IPS-15b (cell line): ENCODE measurements around the gene IL25.
"Not testable (repeated sequence)": the region's sequence is repeated elsewhere in the genome, so short reads cannot be mapped to it uniquely, and the experiment has no call there.

Source experiments
- H3K27me3 ChIP-seq: one replicate; pipeline ENCODE4 v1.6.1; 2013; ENCODE audit warnings: low read length; ENCODE audit not compliant: control insufficient read depth, insufficient read depth
- H3K36me3 ChIP-seq: one replicate; pipeline ENCODE4 v1.6.1; 2013; ENCODE audit warnings: low read length; ENCODE audit not compliant: control insufficient read depth, insufficient read depth
- H3K4me1 ChIP-seq: one replicate; pipeline ENCODE4 v1.6.1; 2013; ENCODE audit warnings: mild to moderate bottlenecking, low read length; ENCODE audit not compliant: control insufficient read depth, insufficient read depth
- H3K4me3 ChIP-seq: one replicate; pipeline ENCODE4 v1.5.1; 2013; ENCODE audit warnings: low read depth, low read length
- H3K9ac ChIP-seq: one replicate; pipeline ENCODE4 v1.6.1; 2013; ENCODE audit warnings: low read depth, mild to moderate bottlenecking, low read length
- H3K9me3 ChIP-seq: one replicate; pipeline ENCODE4 v1.6.1; 2013; ENCODE audit warnings: mild to moderate bottlenecking, low read length; ENCODE audit not compliant: control insufficient read depth, insufficient read depth

The IL25 gene

GRCh38 chr14:23387916-23388882 is 15.6 kb downstream of the IL25 start:
- H3K27me3 ChIP-seq: peaks cover 2% of the 10 kb centered on the region
- H3K36me3 ChIP-seq: no peaks in the 10 kb centered on the region
- no peak overlapping the region for H3K9ac ChIP-seq
- no peaks in the 10 kb centered on the region for H3K9me3 ChIP-seq
- no peak overlapping the region for H3K4me3 ChIP-seq
- H3K4me1 ChIP-seq: no peaks in the 10 kb centered on the region

GRCh38 chr14:23388996-23389395 is 16.4 kb downstream of the IL25 start:
- Histone ChIP-seq H3K4me3 (no peak overlapping the region), H3K9ac (no peak overlapping the region), H3K4me1 (no peaks in the 10 kb centered on the region), H3K9me3 (no peaks in the 10 kb centered on the region), H3K36me3 (no peaks in the 10 kb centered on the region), H3K27me3 (peaks cover 2% of the 10 kb centered on the region)

DNA sequence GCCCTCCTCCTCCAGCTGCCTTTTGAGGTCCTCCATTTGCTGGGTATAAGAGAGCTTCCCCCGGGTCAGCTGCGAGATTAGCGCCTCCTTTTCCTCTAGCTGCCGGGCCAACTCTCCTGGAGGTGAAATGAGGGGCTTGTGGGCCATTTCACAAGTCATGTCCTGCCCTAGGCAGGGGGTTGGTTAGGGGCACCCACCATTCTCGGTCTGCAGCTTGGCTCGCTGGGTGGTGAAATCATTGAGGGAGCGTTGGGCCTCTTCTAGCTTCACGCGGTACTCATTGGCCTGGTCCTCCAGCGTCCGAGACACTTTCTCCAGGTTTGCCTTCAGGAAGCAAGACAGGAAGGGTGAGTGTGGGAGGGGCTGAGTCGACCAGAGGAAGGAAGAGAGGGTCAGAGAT is 16.8 kb downstream of the IL25 start:
- Histone ChIP-seq H3K36me3 (no peaks in the 10 kb centered on the region), H3K27me3 (peaks cover 2% of the 10 kb centered on the region), H3K4me1 (no peaks in the 10 kb centered on the region), H3K4me3 (no peak overlapping the region), H3K9ac (no peak overlapping the region), H3K9me3 (no peaks in the 10 kb centered on the region)

DNA sequence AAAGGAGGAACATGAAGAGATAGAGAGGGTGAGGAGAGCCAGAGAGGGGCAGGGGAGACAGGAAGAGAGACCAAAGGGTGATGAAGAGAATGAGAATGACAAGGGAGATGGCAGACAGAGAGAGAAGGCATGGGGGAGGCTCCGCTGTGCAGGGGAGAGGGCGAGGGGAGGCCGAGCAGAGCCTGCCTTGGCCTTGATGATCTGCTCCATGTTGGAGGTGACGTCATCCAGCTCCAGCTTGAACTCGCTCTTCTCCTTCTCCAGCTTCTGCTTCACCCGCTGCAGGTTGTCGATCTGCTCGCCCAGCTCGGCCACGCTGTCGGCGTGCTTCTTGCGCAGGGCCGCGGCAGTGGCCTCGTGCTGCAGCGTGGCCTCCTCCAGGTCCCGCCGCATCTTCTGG is 17.3 kb downstream of the IL25 start:
- H3K4me1 ChIP-seq, H3K27me3 ChIP-seq, H3K9me3 ChIP-seq, H3K9ac ChIP-seq, H3K4me3 ChIP-seq, H3K36me3 ChIP-seq: not testable (repeated sequence)

GRCh38 chr14:23392613-23393012 is 20.0 kb downstream of the IL25 start:
- Histone ChIP-seq H3K27me3 (peaks cover 2% of the 10 kb centered on the region), H3K4me3 (no peak overlapping the region), H3K4me1 (no peaks in the 10 kb centered on the region), H3K9me3 (no peaks in the 10 kb centered on the region), H3K9ac (no peak overlapping the region), H3K36me3 (no peaks in the 10 kb centered on the region)

GRCh38 chr14:23396126-23396525 is 23.5 kb downstream of the IL25 start:
- Histone ChIP-seq H3K27me3 (peaks cover 2% of the 10 kb centered on the region), H3K4me1 (no peaks in the 10 kb centered on the region), H3K9ac (no peak overlapping the region), H3K4me3 (no peak overlapping the region), H3K9me3 (no peaks in the 10 kb centered on the region), H3K36me3 (no peaks in the 10 kb centered on the region)

DNA sequence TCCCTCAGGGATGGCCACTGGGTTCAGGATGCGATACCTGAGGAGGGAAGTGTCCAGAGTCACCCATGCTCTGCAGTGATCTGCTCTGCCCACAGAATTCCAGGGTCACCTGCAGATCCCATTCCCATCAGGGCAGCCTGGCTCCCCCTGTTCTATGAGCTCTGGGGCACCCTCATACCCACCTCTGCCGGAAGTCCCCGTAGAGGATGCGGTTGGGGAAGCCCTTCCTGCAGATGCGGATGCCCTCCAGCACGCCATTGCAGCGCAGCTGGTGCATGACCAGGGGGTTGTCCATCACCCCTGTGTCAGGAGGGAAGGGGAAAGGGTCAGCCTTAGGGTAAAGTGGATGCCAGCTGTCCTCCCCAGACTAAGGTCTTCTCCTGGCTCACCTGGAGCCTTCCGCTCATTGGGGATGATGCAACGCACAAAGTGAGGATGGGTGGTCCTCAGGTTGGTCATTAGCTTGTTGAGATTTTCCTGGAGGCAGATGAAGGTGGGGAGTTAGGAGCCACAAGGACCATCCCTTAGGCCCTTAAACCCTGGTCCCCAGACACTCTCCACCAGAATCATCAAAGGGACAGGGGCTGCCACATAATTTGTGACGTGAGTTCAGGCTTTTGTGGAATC is 24.3 kb downstream of the IL25 start:
- Histone ChIP-seq H3K4me3 (no peak overlapping the region), H3K36me3 (no peaks in the 10 kb centered on the region), H3K9ac (no peak overlapping the region), H3K27me3 (peaks cover 2% of the 10 kb centered on the region), H3K4me1 (no peaks in the 10 kb centered on the region), H3K9me3 (no peaks in the 10 kb centered on the region)

DNA sequence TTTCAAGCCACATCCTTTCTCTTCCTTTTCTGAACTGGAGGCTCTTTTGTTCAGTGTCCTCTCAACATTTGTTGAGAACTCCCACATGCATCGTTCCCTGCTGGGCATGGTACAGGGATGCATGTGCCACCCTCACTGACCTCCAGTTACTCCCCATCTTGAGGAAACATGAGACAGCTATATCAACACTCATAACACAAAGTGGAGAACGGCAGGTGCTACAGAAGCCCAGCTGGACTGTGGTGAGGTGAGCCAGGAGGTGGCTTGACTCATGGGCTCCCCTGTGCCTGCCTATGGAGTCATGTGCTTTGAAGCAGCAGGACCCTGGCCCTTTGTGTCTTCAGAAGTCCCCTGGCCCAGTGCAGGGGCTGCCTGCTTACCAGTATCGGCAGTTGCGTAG is 25.7 kb downstream of the IL25 start:
- no peak overlapping the region for H3K9ac ChIP-seq
- no peak overlapping the region for H3K4me3 ChIP-seq
- no peaks in the 10 kb centered on the region for H3K27me3 ChIP-seq
- H3K9me3 ChIP-seq: no peaks in the 10 kb centered on the region
- no peaks in the 10 kb centered on the region for H3K36me3 ChIP-seq
- peaks cover 2% of the 10 kb centered on the region for H3K4me1 ChIP-seq

GRCh38 chr14:23399136-23399535 is 26.5 kb downstream of the IL25 start:
- H3K27me3 ChIP-seq: peaks cover 2% of the 10 kb centered on the region
- no peak overlapping the region for H3K9ac ChIP-seq
- no peak overlapping the region for H3K4me3 ChIP-seq
- no peaks in the 10 kb centered on the region for H3K36me3 ChIP-seq
- H3K9me3 ChIP-seq: no peaks in the 10 kb centered on the region
- H3K4me1 ChIP-seq: peaks cover 2% of the 10 kb centered on the region

DNA sequence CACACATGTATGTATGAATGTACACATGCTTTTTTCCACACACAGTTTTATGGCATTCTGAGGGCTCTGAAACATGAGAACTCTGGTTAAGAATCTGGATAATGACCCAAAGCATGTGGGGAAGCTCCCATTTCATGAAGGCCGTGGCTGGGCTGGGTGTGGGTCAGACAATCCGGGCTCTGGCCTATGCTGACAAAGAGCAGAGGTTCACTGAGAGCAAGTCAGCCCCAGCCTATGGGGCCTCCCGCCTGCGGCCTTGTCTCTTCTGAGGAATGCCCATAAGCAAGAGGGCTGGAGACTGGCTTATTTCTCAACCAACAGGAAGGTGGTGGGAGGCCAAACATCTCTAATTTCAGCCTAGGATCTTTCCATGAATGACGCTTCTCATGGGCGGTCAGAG is 27.0 kb downstream of the IL25 start:
- Histone ChIP-seq H3K9ac (no peak overlapping the region), H3K4me1 (peaks cover 2% of the 10 kb centered on the region), H3K36me3 (no peaks in the 10 kb centered on the region), H3K9me3 (no peaks in the 10 kb centered on the region), H3K27me3 (peaks cover 2% of the 10 kb centered on the region), H3K4me3 (no peak overlapping the region)

DNA sequence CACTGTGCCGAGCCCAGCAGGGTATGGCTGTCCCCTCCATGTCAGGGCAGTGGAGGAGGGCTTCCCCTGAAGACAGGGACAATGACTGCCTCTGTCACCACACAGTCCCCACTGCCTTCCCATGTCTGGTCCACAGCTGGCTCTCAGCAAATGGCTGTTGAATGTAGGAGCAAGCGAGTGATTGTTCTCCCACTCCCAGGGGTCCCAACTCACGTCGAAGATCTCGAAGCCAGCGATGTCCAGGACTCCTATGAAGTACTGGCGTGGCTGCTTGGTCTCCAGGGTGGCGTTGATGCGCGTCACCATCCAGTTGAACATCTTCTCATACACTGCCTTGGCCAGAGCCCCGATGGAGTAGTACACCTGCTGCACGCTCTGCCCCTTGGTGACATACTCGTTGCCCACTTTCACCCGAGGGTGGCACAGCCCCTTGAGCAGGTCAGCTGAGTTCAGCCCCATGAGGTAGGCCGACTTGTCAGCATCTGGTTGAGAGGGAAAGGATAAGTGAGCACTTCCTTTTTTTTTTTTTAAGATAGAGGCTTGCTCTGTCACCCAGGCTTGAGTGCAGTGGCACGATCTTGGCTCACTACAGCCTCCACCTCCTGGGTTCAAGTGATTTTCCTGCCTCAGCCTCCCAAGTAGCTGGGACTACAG is 28.0 kb downstream of the IL25 start:
- not testable (repeated sequence) for H3K9ac ChIP-seq, H3K4me1 ChIP-seq, H3K27me3 ChIP-seq, H3K9me3 ChIP-seq, H3K4me3 ChIP-seq, H3K36me3 ChIP-seq

DNA sequence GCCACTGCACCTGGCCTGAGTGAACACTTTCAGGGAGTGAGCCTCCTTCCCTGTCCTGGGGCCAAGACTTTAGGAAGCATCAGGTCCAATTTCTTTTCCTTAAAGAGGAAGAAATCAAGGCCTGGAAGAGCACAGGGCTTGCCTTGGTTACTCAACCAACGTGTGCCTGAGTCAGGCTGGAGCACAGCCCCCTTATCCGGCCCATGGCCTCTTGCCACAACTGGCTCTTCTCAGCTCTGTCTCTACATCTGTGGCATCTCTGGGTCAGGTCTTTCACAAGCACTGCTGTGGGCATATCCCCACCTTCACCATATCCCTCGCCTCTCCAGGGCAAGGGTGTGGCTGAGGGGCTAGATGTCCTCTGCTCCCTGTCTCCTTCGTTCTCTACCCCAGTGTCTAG is 28.7 kb downstream of the IL25 start:
- Histone ChIP-seq H3K27me3 (peaks cover 2% of the 10 kb centered on the region), H3K36me3 (no peaks in the 10 kb centered on the region)

More for the DNA sequence above, 28.7 kb downstream of the IL25 start:
- H3K4me1 ChIP-seq: peaks cover 2% of the 10 kb centered on the region
- no peak overlapping the region for H3K4me3 ChIP-seq
- H3K9ac ChIP-seq: no peak overlapping the region
- no peaks in the 10 kb centered on the region for H3K9me3 ChIP-seq
